Cardiac fibroblast (primary cell): ENCODE measurements around the gene CFAP74.

Source experiments
- DNase-seq, 2 donors: peaks; one replicate each; pipeline versions ENCODE4 v3.0.0 to v3.0.0-alpha.2; 2010; ENCODE audit warnings: low read depth in 2 of 2
- H3K4me3 ChIP-seq, 2 donors: replicated peaks in 1 of 2; 1 replicate in 1 of 2; 2 replicates in 1 of 2; pipeline ENCODE4 v1.5.1; 2011; ENCODE audit warnings: low read depth in 2 of 2, low read length in 2 of 2, mild to moderate bottlenecking in 2 of 2, moderate library complexity in 1 of 2
- CTCF ChIP-seq: IDR thresholded peaks from one replicate; pipeline ENCODE4 v1.5.1; 2011; ENCODE audit warnings: low read depth, mild to moderate bottlenecking, low read length, inconsistent platforms

The CFAP74 gene

GRCh38 chr1:1956586-1957532 is 46.7 kb downstream of the CFAP74 start:
- TF ChIP-seq CTCF = no peak
- no peak for DNase-seq
- H3K4me3 ChIP-seq = no peak overlapping the region

- no peak for TF ChIP-seq CTCF
- H3K4me3 ChIP-seq = no peak overlapping the region
- no peak for DNase-seq
These were observed 47.5 kb downstream of the CFAP74 start for GRCh38 chr1:1956101-1956500.

- DNase-seq = no peak
- H3K4me3 ChIP-seq = no peak overlapping the region
- no peak for TF ChIP-seq CTCF
These were observed 47.9 kb downstream of the CFAP74 start for GRCh38 chr1:1955621-1956094.

DNA sequence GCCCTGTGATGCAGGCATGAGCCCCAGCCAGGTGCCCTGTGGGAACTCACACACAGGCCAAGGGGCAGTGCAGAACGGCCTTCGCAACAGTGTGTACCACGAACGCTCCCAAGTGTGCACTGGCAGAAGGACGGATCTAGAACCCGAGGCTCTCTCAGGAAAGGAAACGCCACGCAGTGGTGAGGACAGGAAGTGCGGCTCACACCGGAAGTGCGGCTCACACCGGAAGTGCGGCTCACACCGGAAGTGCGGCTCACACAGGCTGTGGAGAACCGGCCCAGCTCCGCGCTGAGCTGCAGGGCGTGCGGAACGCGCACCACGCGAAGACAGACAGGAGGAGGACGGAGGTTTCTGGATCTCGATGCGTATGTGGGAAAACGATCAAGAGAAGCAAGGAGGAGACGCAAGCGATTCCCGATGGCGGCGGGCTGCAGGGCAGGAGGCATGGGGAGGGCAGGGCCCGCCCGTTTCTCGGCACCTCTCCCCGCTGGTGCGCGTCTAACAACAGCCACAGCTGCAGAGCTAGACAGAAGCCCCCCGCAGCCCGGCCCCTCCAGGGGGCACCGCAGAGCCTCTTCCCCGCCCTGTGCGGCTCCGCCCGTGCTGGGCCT is 48.6 kb downstream of the CFAP74 start:
- H3K4me3 ChIP-seq = no peak overlapping the region
- no peak for TF ChIP-seq CTCF
- DNase-seq = no peak

DNA sequence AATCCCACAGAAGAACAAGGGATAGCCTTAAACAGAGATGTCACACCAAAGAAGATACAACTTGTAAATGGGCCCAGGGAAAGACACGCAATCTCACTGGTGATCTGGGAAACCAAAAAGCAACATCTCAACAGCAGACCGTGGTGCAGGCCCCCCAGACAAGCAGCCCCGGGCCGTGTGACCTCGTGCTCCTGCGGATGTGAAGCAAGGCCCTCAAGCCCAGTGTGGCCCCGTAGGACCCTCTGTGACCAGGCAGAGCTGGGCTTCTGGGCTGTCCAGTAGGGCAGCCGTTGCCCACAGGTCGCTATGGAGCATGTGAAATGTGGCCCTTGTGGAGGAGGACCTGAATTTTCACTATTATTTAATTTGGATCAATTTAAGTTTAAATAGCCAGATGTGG is 49.6 kb downstream of the CFAP74 start:
- TF ChIP-seq CTCF = no peak
- no peak for DNase-seq
- no peak overlapping the region for H3K4me3 ChIP-seq

DNA sequence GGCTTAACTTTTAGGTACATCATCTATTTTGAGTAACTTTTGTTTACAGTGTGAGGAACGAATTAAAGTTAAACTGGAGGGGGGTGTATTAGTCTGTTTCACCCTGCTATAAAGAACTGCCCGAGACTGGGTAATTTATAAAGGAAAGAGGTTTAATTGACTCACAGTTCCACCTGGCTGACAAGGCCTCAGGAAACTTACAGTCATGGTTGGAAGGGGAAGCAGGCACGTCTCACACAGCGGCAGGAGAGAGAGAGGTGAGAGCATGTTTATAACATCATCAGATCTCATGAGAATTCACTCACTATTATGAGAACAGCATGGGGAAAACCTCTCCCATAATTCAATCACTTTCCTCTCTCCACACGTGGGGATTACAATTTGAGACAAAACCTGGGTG is 52.6 kb downstream of the CFAP74 start:
- H3K4me3 ChIP-seq = no peak overlapping the region
- DNase-seq = no peak
- no peak for TF ChIP-seq CTCF
